IPS-15b (cell line): Measurements from ENCODE around the gene PDZK1IP1.

ENCODE experiments used
- H3K27me3 ChIP-seq: one replicate; pipeline ENCODE4 v1.6.1; 2013; ENCODE audit warnings: low read length; ENCODE audit not compliant: control insufficient read depth, insufficient read depth
- H3K36me3 ChIP-seq: one replicate; pipeline ENCODE4 v1.6.1; 2013; ENCODE audit warnings: low read length; ENCODE audit not compliant: control insufficient read depth, insufficient read depth
- H3K4me1 ChIP-seq: one replicate; pipeline ENCODE4 v1.6.1; 2013; ENCODE audit warnings: mild to moderate bottlenecking, low read length; ENCODE audit not compliant: control insufficient read depth, insufficient read depth
- H3K4me3 ChIP-seq: one replicate; pipeline ENCODE4 v1.5.1; 2013; ENCODE audit warnings: low read depth, low read length
- H3K9ac ChIP-seq: one replicate; pipeline ENCODE4 v1.6.1; 2013; ENCODE audit warnings: low read depth, mild to moderate bottlenecking, low read length
- H3K9me3 ChIP-seq: one replicate; pipeline ENCODE4 v1.6.1; 2013; ENCODE audit warnings: mild to moderate bottlenecking, low read length; ENCODE audit not compliant: control insufficient read depth, insufficient read depth

Gene PDZK1IP1

GRCh38 chr1:47182676-47183235 is 7.1 kb downstream of the PDZK1IP1 start:
- Histone ChIP-seq H3K36me3 (no peaks in the 10 kb centered on the region), H3K9me3 (no peaks in the 10 kb centered on the region), H3K4me1 (peaks cover 4% of the 10 kb centered on the region), H3K4me3 (no peak overlapping the region), H3K27me3 (peaks cover 41% of the 10 kb centered on the region), H3K9ac (no peak overlapping the region)

GRCh38 chr1:47181955-47182675 is 7.7 kb downstream of the PDZK1IP1 start:
- Histone ChIP-seq H3K4me1 (peaks cover 4% of the 10 kb centered on the region), H3K9ac (no peak overlapping the region), H3K36me3 (no peaks in the 10 kb centered on the region), H3K4me3 (no peak overlapping the region), H3K9me3 (no peaks in the 10 kb centered on the region), H3K27me3 (peaks cover 38% of the 10 kb centered on the region)

- H3K36me3 ChIP-seq = no peaks in the 10 kb centered on the region
- peak overlapping the region; percentile 2 for H3K4me3 ChIP-seq
- peaks cover 4% of the 10 kb centered on the region for H3K4me1 ChIP-seq
- H3K27me3 ChIP-seq = peaks cover 38% of the 10 kb centered on the region
- H3K9ac ChIP-seq = no peak overlapping the region
- no peaks in the 10 kb centered on the region for H3K9me3 ChIP-seq
Observed at GRCh38 chr1:47181095-47181954, 8.5 kb downstream of the PDZK1IP1 start.

- Histone ChIP-seq H3K9me3 (no peaks in the 10 kb centered on the region), H3K4me1 (peaks cover 4% of the 10 kb centered on the region), H3K4me3 (no peak overlapping the region), H3K36me3 (no peaks in the 10 kb centered on the region), H3K27me3 (peaks cover 38% of the 10 kb centered on the region), H3K9ac (no peak overlapping the region)
Observed at GRCh38 chr1:47180603-47181094, 9.2 kb downstream of the PDZK1IP1 start.

GRCh38 chr1:47179988-47180563 is 9.8 kb downstream of the PDZK1IP1 start:
- Histone ChIP-seq H3K4me1 (peaks cover 5% of the 10 kb centered on the region), H3K4me3 (no peak overlapping the region), H3K27me3 (peaks cover 34% of the 10 kb centered on the region), H3K9ac (no peak overlapping the region), H3K9me3 (no peaks in the 10 kb centered on the region), H3K36me3 (no peaks in the 10 kb centered on the region)

- Histone ChIP-seq H3K9me3 (no peaks in the 10 kb centered on the region), H3K27me3 (peaks cover 34% of the 10 kb centered on the region), H3K9ac (peak overlapping the region; percentile 66), H3K36me3 (no peaks in the 10 kb centered on the region), H3K4me3 (peak overlapping the region; percentile 67), H3K4me1 (peaks cover 7% of the 10 kb centered on the region)
Observed at GRCh38 chr1:47179017-47179987, 10.5 kb downstream of the PDZK1IP1 start.

GRCh38 chr1:47178654-47179016 is 11.2 kb downstream of the PDZK1IP1 start:
- no peaks in the 10 kb centered on the region for H3K36me3 ChIP-seq
- H3K4me1 ChIP-seq = peaks cover 7% of the 10 kb centered on the region
- H3K27me3 ChIP-seq = peaks cover 34% of the 10 kb centered on the region
- H3K9ac ChIP-seq = peak overlapping the region; percentile 66
- H3K9me3 ChIP-seq = no peaks in the 10 kb centered on the region
- peak overlapping the region; percentile 67 for H3K4me3 ChIP-seq

- Histone ChIP-seq H3K4me3 (no peak overlapping the region), H3K9ac (no peak overlapping the region), H3K9me3 (no peaks in the 10 kb centered on the region), H3K4me1 (peaks cover 7% of the 10 kb centered on the region), H3K27me3 (peaks cover 32% of the 10 kb centered on the region), H3K36me3 (no peaks in the 10 kb centered on the region)
Observed at GRCh38 chr1:47178020-47178419, 11.8 kb downstream of the PDZK1IP1 start.

- no peak overlapping the region for H3K9ac ChIP-seq
- H3K4me3 ChIP-seq = no peak overlapping the region
- peaks cover 7% of the 10 kb centered on the region for H3K4me1 ChIP-seq
- peaks cover 14% of the 10 kb centered on the region for H3K27me3 ChIP-seq
- H3K9me3 ChIP-seq = no peaks in the 10 kb centered on the region
- no peaks in the 10 kb centered on the region for H3K36me3 ChIP-seq
Observed at GRCh38 chr1:47175227-47175934, 14.5 kb downstream of the PDZK1IP1 start.

- Histone ChIP-seq H3K36me3 (no peaks in the 10 kb centered on the region), H3K4me1 (peaks cover 7% of the 10 kb centered on the region)
Observed at GRCh38 chr1:47174656-47175020, 15.2 kb downstream of the PDZK1IP1 start.

More at GRCh38 chr1:47174656-47175020, 15.2 kb downstream of the PDZK1IP1 start:
- Histone ChIP-seq H3K9ac (no peak overlapping the region), H3K9me3 (no peaks in the 10 kb centered on the region), H3K4me3 (no peak overlapping the region), H3K27me3 (peaks cover 6% of the 10 kb centered on the region)
